ENCODE measurements around the gene NECAB2.

DNA sequence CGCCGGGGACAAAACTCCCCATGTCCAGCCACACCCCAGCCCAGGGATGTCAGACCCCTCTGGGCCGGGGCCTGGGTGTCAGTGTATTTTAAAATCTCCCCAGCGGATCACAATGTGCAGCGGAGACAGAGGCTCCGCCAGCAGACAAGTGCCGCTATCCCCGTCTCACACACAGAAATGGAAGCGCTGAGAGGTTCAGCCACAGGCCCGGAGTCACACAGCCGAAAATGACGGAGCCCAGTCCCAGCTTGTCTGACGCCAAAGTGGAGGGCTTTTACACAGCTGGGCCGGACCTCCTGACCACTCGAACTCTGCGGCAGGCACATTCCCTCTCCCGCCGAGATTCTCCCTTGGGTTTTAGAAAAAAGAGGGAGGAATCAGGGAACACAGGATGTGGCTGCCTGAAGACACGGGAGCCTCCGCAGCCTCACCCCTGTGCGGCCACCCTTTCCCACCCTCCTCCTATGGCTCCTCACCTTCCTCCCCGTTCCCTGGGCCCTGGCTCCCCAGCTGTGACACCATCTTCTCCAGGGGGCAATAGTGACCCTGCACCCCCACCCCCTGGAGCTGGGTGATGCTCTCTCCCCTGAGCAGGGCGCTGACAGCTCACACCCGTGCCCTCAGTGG, 21.8 kb upstream of the NECAB2 start:
- TF ChIP-seq CTCF (conservative IDR thresholded peaks at IDR 0.05 in 1 of 2, IDR thresholded peaks at IDR 0.05 in 1 of 2; ENCODE audit: extremely low read depth in 1 of 2, insufficient read depth in 1 of 2, low read depth in 1 of 2, low read length in 2 of 2): no peak
- no peak for TF ChIP-seq EZH2 (IDR thresholded peaks at IDR 0.05; ENCODE audit: borderline replicate concordance, low read length)

Data from mammary epithelial cell (primary cell).